Mucosa of descending colon (tissue), 3 donors: ENCODE data around the gene RUNX3. TPM values are rescaled to one million over a fixed set of nuclear protein-coding genes. Genes with fewer than 3 reads are reported as not detected.

Experiments
- ATAC-seq: fragments of 200-7000 bp; cut with Tn5 transposase; one replicate; pipeline ENCODE4 v1.9.1; 2020; ENCODE audit warnings: mild to moderate bottlenecking, moderate library complexity
- DNase-seq, 3 donors: peaks; one replicate each; pipeline ENCODE4 v3.0.0-alpha.2; 2020
- H3K36me3 ChIP-seq: fragments of 200-600 bp; one replicate; pipeline ENCODE4 v1.8.0; 2021; ENCODE audit warnings: low read depth, mild to moderate bottlenecking
- H3K4me1 ChIP-seq: fragments of 200-600 bp; one replicate; pipeline ENCODE4 v1.8.0; 2021; ENCODE audit warnings: low read depth, mild to moderate bottlenecking
- H3K4me3 ChIP-seq: fragments of 200-600 bp; one replicate; pipeline ENCODE4 v1.8.0; 2021; ENCODE audit warnings: mild to moderate bottlenecking
- H3K9me3 ChIP-seq: fragments of 200-600 bp; one replicate; pipeline ENCODE4 v1.8.0; 2021; ENCODE audit warnings: mild to moderate bottlenecking
- intact Hi-C, 2 donors: fragments of 100-400 bp; cut with DNase I in 1 of 2; cut with micrococcal nuclease in 1 of 2; formaldehyde crosslinking; loops; one replicate each; pipeline versions ENCODE4 v1.11.0 to v1.11.1; 2022; cut with DNase I, micrococcal nuclease
- total RNA-seq, 3 donors: library from RNA; stranded (reverse); fragmentation: NEBNext Ultra II Directional in 2 of 3; extraction: Animal tissue kit (Norgen Biotek cat#: 25700) in 2 of 3; gene quantifications; one replicate each; pipeline versions ENCODE4 v1.2.1 to v1.2.4, GENCODE V29; 2021 to 2023
- TF ChIP-seq, protein P1 (sequence below): fragments of 200-600 bp; IDR thresholded peaks from one replicate; pipeline ENCODE4 v1.8.0; 2022; ENCODE audit warnings: antibody characterized with exemption, mild to moderate bottlenecking
- donor health status: DM: no; HTN: no; CAD: no; lungs with moderate emphysema.
- donor health status: DM: no; HTN: no; CAD: no.
- donor health status: DM: no; HTN: yes; CAD: no.

RUNX3 gene
- total RNA-seq, 3 donors from 2014 or later: 3.2 to 6.1 (median 5.0) TPM

DNA sequence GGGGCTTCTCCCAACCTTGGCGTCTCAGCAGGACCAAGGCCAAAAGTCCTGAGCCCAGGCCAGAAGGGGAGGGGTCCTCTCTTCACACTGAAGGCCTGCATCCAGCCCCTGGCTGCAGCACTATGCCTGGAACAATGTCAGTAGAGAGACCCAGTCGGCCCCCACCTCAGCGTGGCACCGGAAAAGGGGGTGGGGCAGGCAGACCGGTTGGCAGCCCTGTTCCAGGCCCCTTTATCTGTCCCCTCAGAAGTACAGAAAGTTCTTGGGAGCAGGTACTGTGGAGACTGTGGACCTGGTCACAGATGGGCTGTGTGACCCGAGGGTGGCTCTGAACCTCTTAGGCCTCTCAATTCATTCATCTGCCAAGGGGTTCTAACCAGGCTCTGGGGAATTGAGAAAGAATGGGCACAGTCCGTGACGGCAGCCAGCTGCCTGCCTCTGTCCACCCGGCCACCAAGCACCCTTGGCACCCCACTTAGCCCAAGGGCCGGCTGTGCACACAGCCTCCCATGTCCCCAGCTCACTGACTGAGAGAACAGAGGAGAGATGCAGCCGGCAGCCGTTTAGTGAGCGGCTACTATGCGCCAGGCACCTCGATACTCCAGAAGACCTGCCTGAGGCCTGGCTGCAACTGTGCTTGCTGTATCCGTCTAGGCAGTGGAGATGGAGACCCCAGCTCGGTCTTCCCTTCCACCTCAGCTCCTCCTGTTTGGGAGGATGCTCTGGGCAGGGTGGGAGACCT lies 23.9 kb downstream of the RUNX3 start:
- intact Hi-C loops: no loop called here
- ATAC-seq (no peak), DNase-seq (peak in 1 of 3 donors; percentile 14)
- Histone ChIP-seq H3K36me3 (no peaks in the 10 kb centered on the region), H3K4me1 (no peaks in the 10 kb centered on the region), H3K9me3 (no peaks in the 10 kb centered on the region), H3K4me3 (no peak overlapping the region)
- TF ChIP-seq, protein P1, sequence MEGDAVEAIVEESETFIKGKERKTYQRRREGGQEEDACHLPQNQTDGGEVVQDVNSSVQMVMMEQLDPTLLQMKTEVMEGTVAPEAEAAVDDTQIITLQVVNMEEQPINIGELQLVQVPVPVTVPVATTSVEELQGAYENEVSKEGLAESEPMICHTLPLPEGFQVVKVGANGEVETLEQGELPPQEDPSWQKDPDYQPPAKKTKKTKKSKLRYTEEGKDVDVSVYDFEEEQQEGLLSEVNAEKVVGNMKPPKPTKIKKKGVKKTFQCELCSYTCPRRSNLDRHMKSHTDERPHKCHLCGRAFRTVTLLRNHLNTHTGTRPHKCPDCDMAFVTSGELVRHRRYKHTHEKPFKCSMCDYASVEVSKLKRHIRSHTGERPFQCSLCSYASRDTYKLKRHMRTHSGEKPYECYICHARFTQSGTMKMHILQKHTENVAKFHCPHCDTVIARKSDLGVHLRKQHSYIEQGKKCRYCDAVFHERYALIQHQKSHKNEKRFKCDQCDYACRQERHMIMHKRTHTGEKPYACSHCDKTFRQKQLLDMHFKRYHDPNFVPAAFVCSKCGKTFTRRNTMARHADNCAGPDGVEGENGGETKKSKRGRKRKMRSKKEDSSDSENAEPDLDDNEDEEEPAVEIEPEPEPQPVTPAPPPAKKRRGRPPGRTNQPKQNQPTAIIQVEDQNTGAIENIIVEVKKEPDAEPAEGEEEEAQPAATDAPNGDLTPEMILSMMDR: no peak

DNA sequence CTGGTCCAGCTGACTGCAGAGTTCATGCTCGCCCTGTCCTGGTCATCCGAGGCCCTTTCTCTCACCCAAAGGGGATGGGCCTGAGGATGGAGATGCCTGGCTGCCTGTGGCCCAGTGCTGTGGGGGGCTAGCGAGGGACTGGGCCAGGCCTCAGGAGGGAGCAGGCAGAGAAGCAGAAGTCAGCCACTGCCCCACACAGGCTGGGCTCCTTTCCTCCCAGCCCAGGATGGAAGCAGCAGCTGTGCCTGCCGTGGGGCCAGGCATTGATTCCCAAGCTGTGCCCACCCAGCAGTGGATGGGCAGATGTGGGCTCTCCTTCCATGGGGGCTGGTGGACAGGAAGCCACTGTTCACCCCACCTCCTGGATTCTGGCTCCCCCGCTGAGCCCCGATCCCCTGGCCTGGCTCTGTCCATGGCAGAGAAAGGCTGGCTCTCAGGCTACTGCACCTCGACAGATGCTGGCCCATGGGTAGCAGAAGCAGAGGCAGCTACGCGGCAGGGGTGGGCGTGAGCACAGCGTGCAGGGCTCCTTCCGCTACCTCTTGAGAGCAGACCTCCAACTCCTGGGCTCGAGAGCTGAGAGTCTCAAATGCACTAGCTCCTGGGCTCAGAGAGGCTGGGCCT lies 24.6 kb downstream of the RUNX3 start:
- no peak for ATAC-seq
- TF ChIP-seq, protein P1: no peak
- no peaks in the 10 kb centered on the region for H3K4me1 ChIP-seq
- no peaks in the 10 kb centered on the region for H3K36me3 ChIP-seq
- DNase-seq: peak in 1 of 3 donors; percentile 14
- intact Hi-C loops: no loop called here
- no peak overlapping the region for H3K4me3 ChIP-seq
- no peaks in the 10 kb centered on the region for H3K9me3 ChIP-seq

DNA sequence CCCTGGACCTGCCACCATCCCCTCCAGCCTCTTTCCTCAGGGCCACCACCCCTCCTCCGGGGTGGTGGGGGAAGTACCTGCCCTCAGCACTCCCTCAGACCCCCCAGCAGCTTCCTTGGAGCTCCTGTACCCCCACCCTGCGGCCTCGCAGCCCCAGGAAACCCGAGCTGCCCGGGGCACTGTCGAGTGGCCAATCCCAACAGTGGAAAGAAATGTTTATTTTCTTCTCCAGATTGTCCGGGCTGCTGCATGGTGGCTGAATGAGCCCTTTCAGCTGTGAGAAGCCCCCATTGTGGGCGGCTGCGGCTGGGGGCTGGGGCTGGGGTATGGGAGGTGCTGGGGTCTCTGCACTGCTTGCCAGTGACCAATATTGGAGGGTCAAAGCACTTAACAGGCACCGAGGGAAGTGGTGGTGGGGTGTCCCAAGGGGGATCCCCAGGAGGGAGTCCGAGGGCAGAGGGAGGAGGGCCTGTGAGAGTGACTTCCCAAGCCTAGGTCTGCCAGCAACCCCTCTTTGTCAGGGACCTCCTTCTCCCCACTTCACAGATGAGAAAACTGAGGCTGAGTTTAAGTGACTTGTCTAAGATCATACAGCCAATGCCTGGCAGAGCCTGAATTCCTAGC lies 25.2 kb downstream of the RUNX3 start:
- ATAC-seq (no peak), DNase-seq (peak in 1 of 3 donors; percentile 8)
- intact Hi-C loops: no loop called here

DNA sequence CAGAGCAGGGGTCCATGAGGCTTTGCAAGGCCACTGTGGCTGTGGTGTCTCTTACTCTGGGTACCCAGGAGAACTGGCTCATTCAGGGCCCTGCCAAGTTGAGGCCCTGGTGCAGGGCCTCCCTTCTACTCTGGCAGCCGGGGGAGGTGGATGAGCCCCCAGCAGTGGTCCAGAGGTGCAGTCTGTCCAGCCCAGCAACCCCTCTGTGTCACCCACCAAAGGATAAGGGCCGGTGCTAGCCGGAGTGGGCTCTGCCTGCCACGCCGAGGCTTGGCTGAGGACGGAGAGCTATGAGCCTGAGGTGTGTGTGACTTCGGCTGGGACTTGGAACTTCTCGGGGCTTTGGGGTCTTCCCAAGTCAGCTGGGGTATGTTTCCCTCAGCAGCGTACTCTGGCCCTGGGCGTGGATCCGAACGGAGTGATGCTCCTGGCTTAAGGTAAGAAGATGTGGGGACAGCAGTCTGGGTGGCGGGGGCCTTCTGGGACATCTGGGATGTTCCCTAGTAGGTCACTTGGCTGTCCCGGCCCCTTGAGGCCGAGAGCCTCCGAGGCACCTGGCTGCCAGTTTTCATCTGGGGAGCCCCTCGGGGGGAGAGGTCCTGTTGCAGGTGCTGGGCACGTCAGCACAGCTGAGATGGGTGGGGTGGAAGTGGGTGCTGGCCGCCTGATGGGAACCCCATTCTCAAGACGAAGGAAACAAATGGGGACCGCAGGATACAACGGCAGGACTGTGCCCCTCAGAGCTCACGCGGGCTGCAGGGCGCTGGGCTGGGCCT lies 25.9 kb downstream of the RUNX3 start:
- Histone ChIP-seq H3K36me3 (no peaks in the 10 kb centered on the region), H3K9me3 (no peaks in the 10 kb centered on the region), H3K4me3 (no peak overlapping the region), H3K4me1 (no peaks in the 10 kb centered on the region)
- ATAC-seq: no peak
- intact Hi-C loops: no loop called here
- peak in 1 of 3 donors; percentile 24 for DNase-seq
- TF ChIP-seq, protein P1: no peak

More for the DNA sequence above, 25.2 kb downstream of the RUNX3 start:
- Histone ChIP-seq H3K4me1 (no peaks in the 10 kb centered on the region), H3K9me3 (no peaks in the 10 kb centered on the region), H3K4me3 (no peak overlapping the region), H3K36me3 (no peaks in the 10 kb centered on the region)
- TF ChIP-seq, protein P1: no peak

DNA sequence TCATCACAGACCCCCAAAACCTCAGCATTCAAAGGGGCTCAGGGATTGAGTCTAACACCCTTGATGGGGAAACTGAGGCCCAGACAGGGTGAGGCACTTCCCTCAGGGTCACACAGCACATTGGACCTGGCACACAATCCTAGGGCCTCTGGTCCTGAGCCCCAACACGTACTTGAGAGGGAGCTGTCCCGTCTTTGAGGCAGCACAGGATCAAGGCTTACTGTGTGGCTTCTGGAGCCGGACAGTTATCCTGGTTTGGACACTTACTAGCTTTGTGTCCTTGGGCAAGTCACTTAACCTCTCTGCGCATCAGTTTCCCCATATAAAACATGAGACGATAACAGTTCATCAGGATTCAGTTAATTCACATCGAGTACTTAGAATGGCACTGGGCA lies 26.5 kb downstream of the RUNX3 start:
- Histone ChIP-seq H3K4me3 (no peak overlapping the region), H3K36me3 (no peaks in the 10 kb centered on the region)
- no peak for DNase-seq

More for the DNA sequence above, 26.5 kb downstream of the RUNX3 start:
- Histone ChIP-seq H3K4me1 (no peaks in the 10 kb centered on the region), H3K9me3 (no peaks in the 10 kb centered on the region)
- intact Hi-C loops: no loop called here
- ATAC-seq: no peak
- TF ChIP-seq, protein P1: no peak
